H9 (cell line): ENCODE data around the gene SNORC. TPM values are rescaled to one million over a fixed set of nuclear protein-coding genes. Genes with fewer than 3 reads are reported as not detected.

ENCODE experiments used
- DNase-seq: peaks from one replicate; pipeline ENCODE4 v3.0.0-alpha.2; 2017
- H2AFZ ChIP-seq: one replicate; pipeline ENCODE4 v1.6.1; 2013; ENCODE audit warnings: mild to moderate bottlenecking, low read length, control low read depth, moderate library complexity
- H2AK5ac ChIP-seq: 2 replicates; pipeline ENCODE4 v1.6.1; 2013; ENCODE audit warnings: low read length, control low read depth, mixed read lengths; ENCODE audit not compliant: insufficient read length
- H2BK120ac ChIP-seq: one replicate; pipeline ENCODE4 v1.6.1; 2013; ENCODE audit warnings: low read depth, mild to moderate bottlenecking, low read length, control low read depth, inconsistent platforms; ENCODE audit not compliant: poor library complexity, severe bottlenecking
- H2BK12ac ChIP-seq: 2 replicates; pipeline ENCODE4 v1.6.1; 2013; ENCODE audit warnings: low read length, control low read depth, mixed read lengths, low read depth; ENCODE audit not compliant: insufficient read length
- H2BK15ac ChIP-seq: 2 replicates; pipeline ENCODE4 v1.6.1; 2013; ENCODE audit warnings: low read depth, low read length, control low read depth
- H2BK20ac ChIP-seq: one replicate; pipeline ENCODE4 v1.6.1; 2013; ENCODE audit warnings: low read depth, mild to moderate bottlenecking, low read length, control low read depth, inconsistent platforms; ENCODE audit not compliant: poor library complexity, severe bottlenecking
- H2BK5ac ChIP-seq: 2 replicates; pipeline ENCODE4 v1.6.1; 2013; ENCODE audit warnings: low read length, control low read depth, mixed read lengths; ENCODE audit not compliant: insufficient read length
- H3K14ac ChIP-seq: 2 replicates; pipeline ENCODE4 v1.6.1; 2013; ENCODE audit warnings: low read length, control low read depth; ENCODE audit not compliant: insufficient read depth
- H3K18ac ChIP-seq: 2 replicates; pipeline ENCODE4 v1.6.1; 2013; ENCODE audit warnings: low read depth, mild to moderate bottlenecking, mixed read lengths, low read length, control low read depth; ENCODE audit not compliant: insufficient read length
- H3K23ac ChIP-seq: 2 replicates; pipeline ENCODE4 v1.6.1; 2013; ENCODE audit warnings: low read length, control low read depth, mixed read lengths, low read depth; ENCODE audit not compliant: insufficient read length
- H3K23me2 ChIP-seq: 2 replicates; pipeline ENCODE4 v1.6.1; 2013; ENCODE audit warnings: low read depth, mild to moderate bottlenecking, mixed read lengths, low read length, control low read depth; ENCODE audit not compliant: insufficient read length, poor library complexity, severe bottlenecking
- H3K27ac ChIP-seq: 2 replicates; pipeline ENCODE4 v1.5.1; 2013; ENCODE audit warnings: low read length, control low read depth, mixed read lengths, low read depth; ENCODE audit not compliant: insufficient read length
- H3K27me3 ChIP-seq: 2 replicates; pipeline ENCODE4 v1.6.1; 2013; ENCODE audit warnings: low read length, control low read depth, inconsistent platforms; ENCODE audit not compliant: insufficient read depth
- H3K4ac ChIP-seq: 2 replicates; pipeline ENCODE4 v1.6.1; 2013; ENCODE audit warnings: low read depth, mild to moderate bottlenecking, control low read depth, inconsistent platforms, low read length, moderate library complexity
- H3K4me1 ChIP-seq: 2 replicates; pipeline ENCODE4 v1.6.1; 2013; ENCODE audit warnings: low read length, control low read depth, inconsistent platforms; ENCODE audit not compliant: insufficient read depth
- H3K4me2 ChIP-seq: 2 replicates; pipeline ENCODE4 v1.6.1; 2013; ENCODE audit warnings: low read length, control low read depth, mixed read lengths; ENCODE audit not compliant: insufficient read length, insufficient read depth
- H3K56ac ChIP-seq: 2 replicates; pipeline ENCODE4 v1.6.1; 2013; ENCODE audit warnings: low read depth, mild to moderate bottlenecking, mixed read lengths, low read length, control low read depth; ENCODE audit not compliant: insufficient read length
- H3K79me1 ChIP-seq: 2 replicates; pipeline ENCODE4 v1.6.1; 2013; ENCODE audit warnings: low read depth, mild to moderate bottlenecking, moderate library complexity, low read length, control low read depth, inconsistent platforms; ENCODE audit not compliant: insufficient read depth, poor library complexity, severe bottlenecking
- H3K79me2 ChIP-seq: 2 replicates; pipeline ENCODE4 v1.6.1; 2013; ENCODE audit warnings: low read length, control low read depth, inconsistent platforms; ENCODE audit not compliant: insufficient read depth
- H3K9ac ChIP-seq: 2 replicates; pipeline ENCODE4 v1.6.1; 2013; ENCODE audit warnings: low read length, control low read depth, mixed read lengths; ENCODE audit not compliant: insufficient read length; ENCODE audit errors: extremely low read depth
- H3K9me3 ChIP-seq: one replicate; pipeline ENCODE4 v1.6.1; 2013; ENCODE audit warnings: low read depth, low read length, inconsistent platforms; ENCODE audit not compliant: control insufficient read depth
- H3T11ph ChIP-seq: one replicate; pipeline ENCODE4 v1.6.1; 2013; ENCODE audit warnings: mild to moderate bottlenecking, low read length, control low read depth, inconsistent platforms
- H4K20me1 ChIP-seq: one replicate; pipeline ENCODE4 v1.6.1; 2013; ENCODE audit not compliant: control insufficient read depth, insufficient read length, insufficient read depth
- H4K5ac ChIP-seq: 2 replicates; pipeline ENCODE4 v1.6.1; 2013; ENCODE audit warnings: low read depth, mild to moderate bottlenecking, mixed read lengths, low read length, control low read depth; ENCODE audit not compliant: insufficient read length
- H4K8ac ChIP-seq: replicated peaks from 2 replicates; pipeline ENCODE4 v1.6.1; 2013; ENCODE audit warnings: low read length, control low read depth, mixed read lengths, low read depth; ENCODE audit not compliant: insufficient read length
- H4K91ac ChIP-seq: 2 replicates; pipeline ENCODE4 v1.6.1; 2013; ENCODE audit warnings: low read depth, mild to moderate bottlenecking, moderate library complexity, mixed read lengths, low read length, control low read depth; ENCODE audit not compliant: insufficient read length
- H3K27ac Mint-ChIP-seq, 3 experiments: 2 replicates in 2 of 3; 3 replicates in 1 of 3; pipeline ENCODE4 v1.8.0; 2020 to 2021; ENCODE audit warnings: mixed read lengths in 3 of 3, mild to moderate bottlenecking in 1 of 3, moderate library complexity in 1 of 3
- H3K27me3 Mint-ChIP-seq: 2 replicates; pipeline ENCODE4 v1.8.0; 2021; ENCODE audit warnings: low read depth, mild to moderate bottlenecking, moderate library complexity, mixed read lengths
- H3K36me3 Mint-ChIP-seq, 3 experiments: 2 replicates in 2 of 3; 3 replicates in 1 of 3; pipeline ENCODE4 v1.8.0; 2020 to 2021; ENCODE audit warnings: low read depth in 3 of 3, mixed read lengths in 3 of 3; ENCODE audit not compliant: insufficient read depth in 1 of 3
- H3K4me1 Mint-ChIP-seq, 2 experiments: 2 replicates each; pipeline ENCODE4 v1.8.0; 2020; ENCODE audit warnings: mixed read lengths in 2 of 2
- H3K4me3 Mint-ChIP-seq, 2 experiments: 2 replicates in 1 of 2; 3 replicates in 1 of 2; pipeline ENCODE4 v1.8.0; 2020 to 2021; ENCODE audit warnings: mild to moderate bottlenecking in 2 of 2, mixed read lengths in 2 of 2, moderate library complexity in 1 of 2
- H3K9me3 Mint-ChIP-seq, 2 experiments: 2 replicates in 1 of 2; 3 replicates in 1 of 2; pipeline ENCODE4 v1.8.0; 2020; ENCODE audit warnings: mild to moderate bottlenecking in 2 of 2, mixed read lengths in 2 of 2, moderate library complexity in 1 of 2
- CTCF ChIP-seq: fragments of 200-600 bp; sonication (generic); conservative IDR thresholded peaks from 3 replicates; pipeline ENCODE4 v1.8.0; 2021; ENCODE audit warnings: antibody characterized with exemption, mild to moderate bottlenecking
- WGBS: extraction: QIAGEN DNeasy Blood & Tissue Kit; methylation state at CpG from one replicate; pipeline ENCODE4 v1.1.7; 2013; ENCODE audit warnings: missing lambda C conversion rate, low lambda C conversion rate, mixed read lengths; ENCODE audit not compliant: insufficient read length; ENCODE audit errors: extremely low coverage; 5-methylcytosine and 5-hydroxymethylcytosine counted together
- total RNA-seq: library from RNA; stranded (reverse); gene quantifications from 2 replicates; pipeline ENCODE4 v1.2.1, GENCODE V29; 2021

Gene SNORC
- total RNA-seq, 1 experiment from 2014 or later: 1.1 TPM

- H2BK5ac ChIP-seq: no peak overlapping the region
- no peaks in the 10 kb centered on the region for H3K23me2 ChIP-seq
- no peak overlapping the region for H4K8ac ChIP-seq
- no peak overlapping the region for H4K91ac ChIP-seq
- H3K4me1 ChIP-seq: no peaks in the 10 kb centered on the region; the same call in 1 of the 2 replicates
- Mint-ChIP-seq H3K4me3 (no peak overlapping the region), H3K4me1 (peaks cover 5 to 11% of the 10 kb centered on the region in 2 experiments), H3K36me3 (no peaks in the 10 kb centered on the region), H3K27ac (no peak overlapping the region), H3K27me3 (peaks cover 28% of the 10 kb centered on the region), H3K9me3 (no peaks in the 10 kb centered on the region)
- no peak overlapping the region for H2BK120ac ChIP-seq
- no peaks in the 10 kb centered on the region for H3K79me2 ChIP-seq
- no peak overlapping the region for H3K27ac ChIP-seq
- H2BK20ac ChIP-seq: no peak overlapping the region
- H3K14ac ChIP-seq: no peak overlapping the region
- H3K9me3 ChIP-seq: no peaks in the 10 kb centered on the region
- no peak overlapping the region for H3K18ac ChIP-seq
- H4K5ac ChIP-seq: no peak overlapping the region
- WGBS: no CpG with 5 or more reads among the region's 24 CpGs
- H3K27me3 ChIP-seq: peaks cover 11% of the 10 kb centered on the region; the same call in 1 of the 2 replicates
- no peak overlapping the region for H2AFZ ChIP-seq
- H3K56ac ChIP-seq: no peak overlapping the region
- TF ChIP-seq CTCF: no peak
- H2AK5ac ChIP-seq: no peak overlapping the region
- H2BK12ac ChIP-seq: no peak overlapping the region
- H3T11ph ChIP-seq: no peak overlapping the region
- H3K4me2 ChIP-seq: no peak overlapping the region
- H3K23ac ChIP-seq: no peak overlapping the region
- no peaks in the 10 kb centered on the region for H3K79me1 ChIP-seq
- DNase-seq: no peak
- H4K20me1 ChIP-seq: no peaks in the 10 kb centered on the region
- no peak overlapping the region for H3K4ac ChIP-seq
- H3K9ac ChIP-seq: no peak overlapping the region
- H2BK15ac ChIP-seq: no peak overlapping the region
Measured at GRCh38 chr2:232897598-232898408, 27.7 kb downstream of the SNORC start.
